GM21526 (cell line): ENCODE results near the gene ITGB3BP.
"Not testable (repeated sequence)": the region's sequence is repeated elsewhere in the genome, so short reads cannot be mapped to it uniquely, and the experiment has no call there.

Experiments used
- ATAC-seq: cut with Tn5 transposase; IDR thresholded peaks from one replicate; pipeline ENCODE4 v1.9.1; 2021; ENCODE audit warnings: moderate library complexity; ENCODE audit not compliant: unreplicated experiment, low FRiP score

ITGB3BP gene

DNA sequence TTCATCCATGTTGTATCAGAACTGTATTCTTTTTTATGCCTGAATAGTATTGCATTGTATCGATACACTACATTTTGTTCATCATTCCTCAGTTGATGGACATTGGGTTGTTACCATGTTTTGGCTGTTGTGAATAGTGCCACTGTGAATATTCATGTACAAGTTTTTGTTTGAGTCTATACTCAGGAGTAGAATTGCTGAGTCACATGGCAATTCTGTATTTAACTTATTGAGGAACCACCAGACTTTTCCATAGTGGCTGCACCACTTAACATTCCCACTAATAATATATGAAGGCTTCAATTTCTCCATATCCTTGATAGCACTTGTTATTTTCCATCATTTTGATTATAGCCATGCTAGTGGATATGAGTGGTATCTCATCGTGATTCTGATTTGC, 99.4 kb downstream of the ITGB3BP start:
- ATAC-seq: no peak

DNA sequence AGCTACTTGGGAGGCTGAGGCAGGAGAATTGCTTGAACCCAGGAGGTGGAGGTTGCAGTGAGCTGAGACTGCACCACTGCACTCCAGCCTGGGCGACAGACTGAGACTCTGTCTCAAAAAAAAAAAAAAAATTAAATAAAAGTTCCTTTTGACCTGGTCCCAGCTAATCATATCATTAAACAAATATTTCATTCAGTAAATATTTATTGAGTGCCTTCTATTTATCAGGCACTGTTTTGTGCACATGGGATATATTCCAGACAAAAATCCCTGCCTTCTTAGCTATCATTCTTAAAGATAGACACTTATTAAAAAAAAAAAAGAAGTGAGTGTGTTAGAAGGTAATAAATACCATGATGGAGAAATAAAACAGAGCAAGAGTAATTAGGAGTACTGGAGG, 102.3 kb downstream of the ITGB3BP start:
- ATAC-seq: not testable (repeated sequence)

DNA sequence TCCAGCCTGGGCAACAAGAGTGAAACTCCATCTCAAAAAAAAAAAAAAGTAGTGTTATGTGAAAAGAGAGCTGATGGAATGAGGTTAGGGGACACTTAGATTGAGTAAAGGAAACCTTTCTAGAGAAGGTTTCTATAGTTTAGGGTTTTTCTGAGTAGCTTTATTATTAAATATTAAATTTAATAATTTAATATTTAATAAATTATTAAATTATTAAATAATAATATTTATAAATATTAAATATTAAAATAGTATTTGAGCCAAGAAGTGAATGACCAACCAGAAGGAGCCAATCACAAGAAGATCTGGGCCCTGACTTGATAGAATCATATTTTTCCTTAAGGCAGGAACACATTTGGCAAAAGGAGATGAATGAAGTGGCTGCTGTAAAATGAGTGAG, 104.9 kb downstream of the ITGB3BP start:
- ATAC-seq: no peak

DNA sequence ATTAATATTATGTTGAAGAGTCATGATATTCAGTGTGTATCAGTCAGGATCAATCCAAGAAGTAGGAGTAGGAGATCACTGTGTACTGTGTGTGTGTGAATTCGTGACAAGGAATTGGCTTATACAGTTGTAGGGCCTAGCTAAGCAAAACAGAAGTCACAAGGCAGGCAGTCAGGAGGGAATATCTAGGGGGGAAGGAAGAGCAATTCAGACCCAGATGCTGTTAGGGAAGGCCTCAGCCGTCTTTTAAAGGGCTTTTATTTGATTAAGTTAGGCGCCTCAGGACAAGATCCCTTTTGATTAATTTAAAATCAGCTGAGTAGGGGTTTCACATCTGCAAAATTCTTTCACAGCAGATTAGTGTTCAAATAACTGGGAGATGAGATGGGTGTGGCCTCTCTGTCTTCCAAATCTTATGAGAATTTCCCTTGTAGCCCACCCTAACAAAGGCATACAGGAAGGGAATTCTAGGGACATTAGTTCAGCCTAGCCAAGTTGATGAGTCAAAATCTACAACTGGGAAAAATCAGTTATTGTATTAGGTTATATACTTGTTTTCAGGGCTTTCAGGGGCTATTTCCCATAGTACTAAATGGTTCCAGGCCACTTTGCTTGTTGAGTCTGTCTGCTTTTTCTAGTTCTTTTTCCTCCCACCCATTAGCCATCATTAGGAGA, 108.2 kb downstream of the ITGB3BP start:
- no peak for ATAC-seq

DNA sequence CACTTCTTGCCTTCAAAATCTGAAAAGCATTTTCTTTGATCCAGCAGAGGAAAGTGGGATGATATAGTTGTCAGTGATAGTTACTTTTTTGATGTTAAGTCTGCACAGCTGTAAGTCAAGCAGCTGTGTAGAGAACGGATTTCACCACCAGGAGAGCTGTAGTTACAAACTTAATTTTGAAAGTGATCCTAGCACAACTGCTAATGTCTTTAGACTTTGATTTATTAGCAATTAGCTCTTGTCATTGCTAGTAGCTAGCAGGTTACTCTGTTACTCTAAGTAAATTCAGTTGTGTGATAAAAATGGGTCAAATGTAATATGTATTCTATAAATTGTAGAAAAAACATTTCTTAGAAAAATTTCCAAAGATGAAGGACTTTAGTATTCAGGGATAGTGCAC, 109.6 kb downstream of the ITGB3BP start:
- ATAC-seq: no peak

DNA sequence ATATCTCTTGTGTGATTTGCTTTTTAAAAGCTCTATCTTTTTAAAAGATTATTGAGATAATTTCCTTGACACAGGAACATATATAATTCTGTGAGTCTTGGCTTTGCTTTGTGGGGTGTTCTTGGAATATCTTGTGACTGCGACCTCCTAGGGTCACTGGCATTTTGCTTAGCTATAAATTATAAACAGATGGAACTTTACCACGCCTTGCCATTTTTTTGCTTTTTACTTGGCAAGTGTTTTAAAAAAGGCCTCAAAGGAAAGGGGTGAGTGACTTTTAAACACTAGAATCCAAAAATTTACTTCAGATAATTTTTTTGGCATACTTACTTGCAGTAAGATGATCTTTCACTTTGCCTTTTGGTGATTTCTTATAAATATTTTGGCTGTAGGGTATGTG, 112.0 kb downstream of the ITGB3BP start:
- no peak for ATAC-seq

DNA sequence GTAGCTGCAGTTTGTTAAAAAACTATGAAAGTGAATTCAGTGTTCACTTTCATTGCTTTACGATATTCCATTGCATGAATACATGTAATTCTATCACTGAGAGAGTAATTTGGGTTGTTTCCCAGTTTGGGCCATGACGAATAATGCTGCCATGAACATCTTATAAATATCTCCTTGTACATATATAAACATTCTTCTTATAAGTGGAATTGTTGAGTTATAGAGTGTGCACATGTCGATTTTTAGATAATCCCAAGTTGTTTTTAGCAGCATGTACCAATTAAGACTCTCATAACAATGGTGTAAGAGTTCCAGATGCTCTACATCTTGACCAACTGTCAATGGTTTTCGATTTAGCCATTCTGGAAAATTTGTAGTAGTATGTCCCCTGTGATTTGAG, 114.7 kb downstream of the ITGB3BP start:
- no peak for ATAC-seq

DNA sequence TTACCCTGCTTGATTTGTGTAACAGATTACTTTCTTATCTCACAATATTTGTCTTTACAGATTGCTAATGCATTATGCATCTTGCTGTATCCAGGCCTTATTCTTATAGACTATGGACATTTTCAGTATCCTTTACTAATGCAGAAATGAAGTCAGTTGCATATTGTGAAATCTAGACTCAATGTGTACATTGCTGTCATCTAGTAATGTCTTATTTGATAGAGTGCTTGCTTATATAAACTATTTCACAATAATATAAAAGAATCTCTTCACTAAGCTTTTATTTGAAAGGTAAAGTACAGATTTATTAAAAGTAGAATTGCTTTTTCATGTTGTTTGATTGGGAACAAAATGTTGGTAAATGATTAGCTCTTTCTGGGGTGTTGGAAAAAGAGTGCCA, 116.0 kb downstream of the ITGB3BP start:
- no peak for ATAC-seq

DNA sequence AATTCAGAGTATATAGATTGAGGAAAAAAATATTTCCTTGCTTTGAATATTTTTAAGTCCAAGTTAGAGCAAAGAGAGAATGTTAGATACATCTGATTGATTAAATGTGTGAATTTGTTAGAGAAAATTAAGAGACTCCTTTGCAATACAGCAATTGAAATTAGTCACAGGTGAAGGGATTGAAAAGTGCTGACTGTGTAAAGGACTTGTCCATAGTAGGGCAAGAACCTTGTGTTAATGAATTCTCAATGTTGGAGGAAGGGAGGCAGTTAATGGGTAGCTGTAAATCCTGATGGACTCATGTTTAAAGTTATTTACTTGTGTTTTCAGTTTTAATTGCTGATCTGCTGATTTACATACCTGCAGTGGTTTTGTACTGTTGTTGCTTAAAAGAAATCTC, 117.0 kb downstream of the ITGB3BP start:
- no peak for ATAC-seq

DNA sequence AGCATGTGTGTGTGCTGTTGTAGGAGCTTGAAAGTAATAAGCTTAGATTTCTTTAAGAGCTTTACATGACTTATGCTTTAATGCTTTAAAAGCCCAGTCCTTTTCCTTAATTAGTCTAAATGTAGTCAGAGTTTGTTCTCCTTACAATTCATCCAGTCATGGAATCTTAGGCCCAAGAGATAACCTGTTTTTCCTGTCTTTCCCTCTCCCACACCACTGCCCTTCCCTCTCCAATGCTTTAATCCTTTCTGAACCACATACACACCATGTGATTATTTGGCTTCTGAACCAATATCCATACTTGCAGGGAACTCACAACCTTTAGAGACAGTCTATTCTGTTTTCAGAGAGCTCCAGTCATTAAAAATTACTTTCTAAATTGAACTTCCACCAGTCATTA, 118.0 kb downstream of the ITGB3BP start:
- ATAC-seq: no peak

DNA sequence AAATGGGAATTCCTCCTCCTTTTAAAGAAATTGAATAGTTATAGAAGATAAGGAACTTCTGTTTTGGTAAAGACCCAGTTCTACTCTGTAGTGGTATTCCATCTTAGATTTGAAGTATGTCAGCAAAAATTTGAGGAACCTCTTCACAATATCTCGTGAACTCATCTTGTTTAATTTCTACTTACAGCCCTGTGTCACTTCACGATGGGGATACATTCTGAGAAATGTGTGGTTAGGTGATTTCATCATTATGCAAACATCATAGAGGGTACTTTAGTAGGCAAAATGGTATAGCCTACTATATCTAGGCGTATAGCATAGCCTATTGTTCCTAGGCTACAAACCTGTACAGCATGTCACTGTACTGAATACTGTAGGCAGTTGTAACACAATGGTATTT, 119.6 kb downstream of the ITGB3BP start:
- no peak for ATAC-seq

DNA sequence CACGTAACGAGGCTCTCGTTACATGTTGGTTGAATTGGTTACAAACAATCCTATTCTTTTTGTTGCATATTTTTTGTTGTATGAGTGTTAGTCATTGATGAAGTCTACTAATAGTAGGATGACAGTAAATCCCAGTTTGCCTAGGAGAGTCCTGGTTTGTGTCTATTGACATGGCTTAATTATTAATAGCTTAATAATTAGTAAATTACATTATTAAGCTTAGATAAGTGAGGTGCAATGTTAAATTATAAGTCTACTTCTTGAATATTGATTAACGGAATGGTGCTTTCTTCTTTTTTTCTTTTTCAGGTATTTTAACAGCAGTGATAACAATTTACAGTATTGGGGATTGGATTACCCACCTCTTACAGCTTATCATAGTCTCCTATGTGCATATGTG, 121.1 kb downstream of the ITGB3BP start:
- ATAC-seq: no peak
